HepG2 (cell line): Measurements from ENCODE around the gene WWC2. TPM values are rescaled to one million over a fixed set of nuclear protein-coding genes. Genes with fewer than 3 reads are reported as not detected.

Source experiments
- ATAC-seq: fragments of 200-7000 bp; cut with Tn5 transposase; 3 replicates; pipeline ENCODE4 v1.9.1; 2020; ENCODE audit warnings: mild to moderate bottlenecking, moderate library complexity
- BruUV-seq: library from RNA; stranded (reverse); fragments of 400-500 nt; replicated peaks from 2 replicates; lab custom pipeline; 2021; lab: Mats Ljungman, UMichigan
- CTCF ChIA-PET: fragments of 300-600 bp; formaldehyde crosslinking; extraction: SDS; loops from one replicate; lab custom pipeline; 2021; ENCODE audit warnings: low total read pairs, inconsistent platforms, low intra/inter-chr PET ratio; lab: Yijun Ruan, JAX
- POLR2A ChIA-PET: fragments of 350-600 bp; sonication (Branson Sonifier 250); formaldehyde crosslinking; loops from one replicate; lab custom pipeline; 2020; ENCODE audit warnings: antibody characterized with exemption, inconsistent platforms; lab: Yijun Ruan, JAX
- DNase-seq: peaks from one replicate; pipeline ENCODE4 v3.0.0-alpha.2; 2015; ENCODE audit warnings: low spot score
- FAIRE-seq: peaks from 3 replicates; lab custom pipeline; 2011; peaks lifted over from hg19 to GRCh38; lab: Jason Lieb, UNC
- H2AFZ ChIP-seq: one replicate; pipeline ENCODE4 v1.6.1; 2011; ENCODE audit warnings: low read length, inconsistent platforms
- H3K27ac ChIP-seq: fragments of 300-600 bp; 3 replicates; pipeline ENCODE4 v1.8.0; 2011; ENCODE audit warnings: mixed run types, mild to moderate bottlenecking, mixed read lengths, low read length, inconsistent platforms; ENCODE audit not compliant: insufficient read depth; ENCODE audit errors: extremely low read length
- H3K27me3 ChIP-seq, 2 experiments: fragments of 200-600 bp in 1 of 2; 2 replicates in 1 of 2; 3 replicates in 1 of 2; pipeline versions ENCODE4 v1.6.0 to v1.8.0; 2011; ENCODE audit warnings: low read length in 2 of 2, mild to moderate bottlenecking in 2 of 2, moderate library complexity in 2 of 2, inconsistent platforms in 1 of 2; ENCODE audit not compliant: insufficient read depth in 2 of 2, control insufficient read depth in 1 of 2
- H3K36me3 ChIP-seq, 2 experiments: fragments of 200-600 bp in 1 of 2; replicated peaks in 1 of 2; 2 replicates in 1 of 2; 3 replicates in 1 of 2; pipeline versions ENCODE4 v1.5.1 to v1.8.0; 2011; ENCODE audit warnings: low read length in 2 of 2, inconsistent platforms in 1 of 2; ENCODE audit not compliant: insufficient read depth in 2 of 2, control insufficient read depth in 1 of 2
- H3K4me1 ChIP-seq: 2 replicates; pipeline ENCODE4 v1.5.1; 2012; ENCODE audit warnings: low read length, inconsistent platforms; ENCODE audit not compliant: insufficient read depth
- H3K4me2 ChIP-seq: 2 replicates; pipeline ENCODE4 v1.6.0; 2011; ENCODE audit warnings: low read depth, low read length, inconsistent platforms
- H3K4me3 ChIP-seq, 3 experiments: fragments of 200-600 bp in 1 of 3; sonication (generic), shearing (Covaris generic) in 1 of 3; replicated peaks in 1 of 3; 2 replicates each; pipeline ENCODE4 v1.5.1; 2011 to 2016; ENCODE audit warnings: low read length in 3 of 3, inconsistent platforms in 2 of 3, low read depth in 2 of 3, mild to moderate bottlenecking in 2 of 3, control low read depth in 1 of 3, mixed read lengths in 1 of 3; ENCODE audit not compliant: insufficient read depth in 1 of 3
- H3K79me2 ChIP-seq: one replicate; pipeline ENCODE4 v1.6.1; 2011; ENCODE audit warnings: low read length, inconsistent platforms; ENCODE audit not compliant: insufficient read depth
- H3K9ac ChIP-seq: 2 replicates; pipeline ENCODE4 v1.6.0; 2011; ENCODE audit warnings: mild to moderate bottlenecking, low read depth, low read length, inconsistent platforms; ENCODE audit not compliant: insufficient read depth
- H3K9me3 ChIP-seq: 2 replicates; pipeline ENCODE4 v1.5.1; 2012; ENCODE audit warnings: mild to moderate bottlenecking, low read length
- H4K20me1 ChIP-seq: 2 replicates; pipeline ENCODE4 v1.6.0; 2011; ENCODE audit warnings: inconsistent platforms, mild to moderate bottlenecking, low read length, moderate library complexity; ENCODE audit not compliant: insufficient read depth
- CEBPZ ChIP-seq: IDR thresholded peaks from 2 replicates; pipeline ENCODE4 v1.6.1; 2012; ENCODE audit warnings: low read length, improper control_type of control experiment
- GTF3A ChIP-seq: sonication (generic); formaldehyde crosslinking; conservative IDR thresholded peaks from 2 replicates; pipeline ENCODE4 v1.4.0; 2020; ENCODE audit warnings: mild to moderate bottlenecking, missing genetic modification reagents
- NCOA1 ChIP-seq: sonication (generic); formaldehyde crosslinking; IDR thresholded peaks from 2 replicates; pipeline ENCODE4 v1.9.0; 2021; ENCODE audit warnings: missing genetic modification reagents
- PRDM4 ChIP-seq: sonication (generic); formaldehyde crosslinking; IDR thresholded peaks from 2 replicates; pipeline ENCODE4 v1.9.0; 2021; ENCODE audit warnings: missing genetic modification reagents, borderline replicate concordance
- SMAD1 ChIP-seq: sonication (generic); formaldehyde crosslinking; IDR thresholded peaks from 2 replicates; pipeline ENCODE4 v1.4.0; 2020; ENCODE audit warnings: missing genetic modification reagents, low read depth, mild to moderate bottlenecking, borderline replicate concordance
- ZBTB44 ChIP-seq: sonication (generic); formaldehyde crosslinking; IDR thresholded peaks from 2 replicates; pipeline ENCODE4 v1.4.0; 2020; ENCODE audit warnings: missing genetic modification reagents
- ZMYM2 ChIP-seq: sonication (generic); formaldehyde crosslinking; IDR thresholded peaks from 2 replicates; pipeline ENCODE4 v1.8.0; 2022; ENCODE audit warnings: mild to moderate bottlenecking, missing genetic modification reagents
- ZNF296 ChIP-seq: sonication (generic); formaldehyde crosslinking; conservative IDR thresholded peaks from 2 replicates; pipeline ENCODE4 v1.5.0; 2020; ENCODE audit warnings: mild to moderate bottlenecking, missing genetic modification reagents
- ZNF446 ChIP-seq: sonication (generic); formaldehyde crosslinking; IDR thresholded peaks from 2 replicates; pipeline ENCODE4 v1.5.0; 2020; ENCODE audit warnings: mild to moderate bottlenecking, missing genetic modification reagents
- ZNF607 ChIP-seq: sonication (generic); formaldehyde crosslinking; IDR thresholded peaks from 2 replicates; pipeline ENCODE4 v1.5.1; 2020; ENCODE audit warnings: missing genetic modification reagents, mild to moderate bottlenecking, borderline replicate concordance
- ZNF883 ChIP-seq: sonication (generic); formaldehyde crosslinking; IDR thresholded peaks from 2 replicates; pipeline ENCODE4 v1.5.1; 2020; ENCODE audit warnings: mild to moderate bottlenecking, missing genetic modification reagents; ENCODE audit errors: not compliant biosample characterization
- WGBS: methylation state at CpG from one replicate; pipeline ENCODE4 v1.1.6; 2017; ENCODE audit warnings: low lambda C conversion rate; 5-methylcytosine and 5-hydroxymethylcytosine counted together
- in situ Hi-C: cut with HindIII; loops from 2 replicates; pipeline ENCODE4 v1.10.0; 2017; ENCODE audit warnings: low pct_unique_long_range_greater_than_20kb; ENCODE audit not compliant: extremely low pct_ligation_motif_present
- intact Hi-C: fragments of 100-400 bp; cut with micrococcal nuclease; formaldehyde crosslinking; loops from one replicate; pipeline ENCODE4 v1.10.0; 2022; ENCODE audit not compliant: unreplicated experiment
- polyA plus RNA-seq, 8 experiments: library from polyadenylated mRNA; depleted of rRNA in 3 of 8; stranded (reverse) in 7 of 8; unstranded in 1 of 8; fragments of >200 nt; fragmentation: Illumina TruSeq in 4 of 8; extraction: Trizol in 4 of 8; gene quantifications; 2 replicates each; pipeline versions ENCODE4 v1.2.1 to v1.2.3, GENCODE V29; 2011 to 2016; ENCODE audit warnings: low read depth in 4 of 8, missing spikeins in 1 of 8, mixed read lengths in 1 of 8; ENCODE audit not compliant: insufficient read depth in 1 of 8
- total RNA-seq, 5 experiments: library from RNA; depleted of rRNA; stranded (reverse); fragments of >200 nt; fragmentation: Illumina TruSeq; extraction: Trizol; gene quantifications; 2 replicates each; pipeline ENCODE4 v1.2.3, GENCODE V29; 2016; ENCODE audit warnings: low read depth in 1 of 5

WWC2 gene
- total and polyA plus RNA-seq, 2 of the 13 experiments (the other 11 are each of a cell fraction or from before 2014, with no cell fraction given) = 40.0 to 50.1 TPM

GRCh38 chr4:183254162-183254561 lies 155.1 kb downstream of the WWC2 start:
- Histone ChIP-seq H3K79me2 (no peaks in the 10 kb centered on the region), H3K4me2 (no peak overlapping the region), H3K4me1 (no peaks in the 10 kb centered on the region), H3K9me3 (no peaks in the 10 kb centered on the region), H4K20me1 (no peaks in the 10 kb centered on the region; the same call in 1 of the 2 replicates), H3K27ac (no peak overlapping the region), H2AFZ (no peak overlapping the region), H3K9ac (no peak overlapping the region), H3K27me3 (no peaks in the 10 kb centered on the region), H3K36me3 (peaks cover 32 to 76% of the 10 kb centered on the region in 2 experiments), H3K4me3 (no peak overlapping the region)
- ChIA-PET POLR2A (no interaction called here), CTCF (no interaction called here)
- no TSS peak for BruUV-seq
- no peak for FAIRE-seq
- DNase-seq = no peak
- ATAC-seq = no peak
- WGBS = 94% methylated on average over 6 of the region's 6 CpGs
- in situ Hi-C loops = no loop called here
- intact Hi-C loops = no loop called here
- no peak for TF ChIP-seq ZNF296 (CRISPR knock-in tag)
- TF ChIP-seq SMAD1 = no peak
- no peak for TF ChIP-seq NCOA1 (CRISPR knock-in tag)
- TF ChIP-seq ZMYM2 = no peak
- TF ChIP-seq ZBTB44 (CRISPR knock-in tag) = no peak
- no peak for TF ChIP-seq ZNF883 (CRISPR knock-in tag)
- TF ChIP-seq GTF3A = no peak
- TF ChIP-seq PRDM4 (CRISPR knock-in tag) = no peak
- TF ChIP-seq CEBPZ = no peak
- TF ChIP-seq ZNF607 (CRISPR knock-in tag) = no peak
- TF ChIP-seq ZNF446 (CRISPR knock-in tag) = no peak
